Hematopoietic multipotent progenitor cell treated with erythropoietin and hydrocortisone succinate and interleukin-3 and kit ligand, for 6 days (in vitro differentiated cells): ENCODE results near the gene AURKB.
"Not testable (repeated sequence)": the region's sequence is repeated elsewhere in the genome, so short reads cannot be mapped to it uniquely, and the experiment has no call there.

Source experiments
- DNase-seq: peaks from one replicate; pipeline ENCODE4 v3.0.0-alpha.2; 2015

Gene AURKB

GRCh38 chr17:8209907-8210760 is at the start of gene AURKB:
Gene AURKB, minus strand, starts transcription at chr17:8210575. Its CDS starts 351 bp downstream, at chr17:8210224.
- peak; percentile 99 for DNase-seq

- DNase-seq: no peak
These were observed 47.4 kb upstream of the AURKB start for GRCh38 chr17:8257801-8258200.

- no peak for DNase-seq
These were observed 46.3 kb upstream of the AURKB start for GRCh38 chr17:8256691-8257090.

GRCh38 chr17:8256291-8256690 is 45.9 kb upstream of the AURKB start:
- DNase-seq: no peak

- DNase-seq: no peak
These were observed 45.1 kb upstream of the AURKB start for GRCh38 chr17:8255499-8255898.

- DNase-seq: no peak
These were observed 44.5 kb upstream of the AURKB start for GRCh38 chr17:8254881-8255280.

- DNase-seq: peak; percentile 30
These were observed 43.4 kb upstream of the AURKB start for GRCh38 chr17:8253801-8254200.

GRCh38 chr17:8251411-8251810 is 41.0 kb upstream of the AURKB start:
- DNase-seq: not testable (repeated sequence)

GRCh38 chr17:8249621-8250500 is 39.5 kb upstream of the AURKB start:
- DNase-seq: peak; percentile 52

GRCh38 chr17:8248751-8249607 is 38.6 kb upstream of the AURKB start, which contains the start of gene PFAS:
Gene PFAS, plus strand, starts transcription at chr17:8249289. Its CDS starts 4,649 bp downstream, at chr17:8253938.
- peak; percentile 97 for DNase-seq

GRCh38 chr17:8244768-8245167 is 34.4 kb upstream of the AURKB start:
- no peak for DNase-seq

GRCh38 chr17:8243827-8244226 is 33.5 kb upstream of the AURKB start:
- DNase-seq: peak; percentile 20

- no peak for DNase-seq
These were observed 27.5 kb upstream of the AURKB start for GRCh38 chr17:8237886-8238285.

- DNase-seq: no peak
These were observed 26.8 kb upstream of the AURKB start for GRCh38 chr17:8237175-8237574.

- no peak for DNase-seq
These were observed 25.3 kb upstream of the AURKB start for GRCh38 chr17:8235676-8236075.

- DNase-seq: no peak
These were observed 24.2 kb upstream of the AURKB start for GRCh38 chr17:8234361-8235270.

- no peak for DNase-seq
These were observed 21.3 kb upstream of the AURKB start for GRCh38 chr17:8231701-8232100.

GRCh38 chr17:8227238-8227581 is 16.8 kb upstream of the AURKB start:
- DNase-seq: no peak

GRCh38 chr17:8226536-8227237 is 16.3 kb upstream of the AURKB start:
- peak; percentile 86 for DNase-seq

- peak; percentile 86 for DNase-seq
These were observed 15.6 kb upstream of the AURKB start for GRCh38 chr17:8225813-8226535.
